ENCODE results near the gene DSCAML1.

Gene DSCAML1

DNA sequence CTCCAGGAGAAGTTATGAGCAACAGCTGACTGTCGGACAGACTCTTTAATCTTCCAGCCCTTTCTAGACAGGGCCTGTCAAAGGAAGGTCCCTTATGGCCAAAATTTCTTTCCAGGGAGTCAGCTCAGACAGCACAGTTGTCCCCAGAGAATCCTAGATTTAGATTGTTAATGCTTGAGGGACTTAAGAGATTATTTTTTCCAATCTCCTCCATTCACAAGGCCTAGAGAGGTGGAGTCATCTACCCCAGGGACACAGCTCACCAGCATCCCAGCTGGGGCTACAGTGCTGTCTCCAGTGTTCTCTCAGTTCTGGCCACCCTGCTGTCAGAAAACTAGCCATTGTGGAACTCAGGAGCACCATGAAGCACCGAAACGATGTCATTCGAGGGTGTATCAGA is 7.8 kb downstream of the DSCAML1 start:
- H3K79me1 ChIP-seq (ENCODE audit: low read length) = no peaks in the 10 kb centered on the region
- no peak overlapping the region for H2AK5ac ChIP-seq (ENCODE audit: low read length)
- no peak for DNase-seq

DNA sequence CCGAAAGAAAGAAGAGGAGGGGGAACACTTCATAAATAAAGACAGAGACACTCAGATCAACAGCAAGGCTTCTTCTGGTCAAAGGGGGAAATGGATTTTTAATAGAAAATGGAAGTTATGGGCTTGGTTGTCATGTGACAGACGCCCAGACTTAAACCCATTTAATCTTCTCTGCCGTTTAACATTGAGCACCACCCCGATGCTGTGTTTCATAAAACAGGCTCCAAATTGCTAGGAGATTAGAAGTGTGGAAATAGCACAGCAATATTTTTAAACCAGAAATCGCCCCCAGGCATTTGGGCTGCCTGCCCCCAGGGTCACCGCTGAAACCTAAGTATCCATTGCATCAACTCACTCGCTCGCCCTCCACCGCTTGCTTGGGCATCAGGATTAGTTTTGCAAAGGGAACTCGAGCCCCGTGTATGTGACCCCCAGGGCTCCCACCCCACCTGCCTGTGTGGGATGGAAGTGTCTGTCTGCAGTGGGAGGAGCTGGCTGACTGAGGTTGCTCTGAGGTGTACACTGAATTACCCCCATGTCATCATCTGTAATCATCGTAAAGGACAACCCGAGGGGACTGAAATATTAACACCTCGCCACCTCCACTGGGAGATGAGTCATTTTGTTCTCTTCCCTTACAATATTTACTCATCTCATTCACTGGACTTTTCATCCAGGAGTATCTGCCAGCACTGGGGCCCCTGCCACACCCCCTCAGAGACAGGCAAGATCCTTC is 10.7 kb downstream of the DSCAML1 start:
- Histone ChIP-seq H4K91ac (ENCODE audit: low read depth, low read length) (no peak overlapping the region), H2BK120ac (ENCODE audit: insufficient read depth, low read length, poor library complexity) (no peak overlapping the region)

More for the DNA sequence above, 7.8 kb downstream of the DSCAML1 start:
- no peak overlapping the region for H3K18ac ChIP-seq (ENCODE audit: low read length)
- H3K14ac ChIP-seq (ENCODE audit: low read length) = no peak overlapping the region
- H2BK120ac ChIP-seq (ENCODE audit: insufficient read depth, low read length, poor library complexity) = no peak overlapping the region
- no peak overlapping the region for H3K9ac ChIP-seq (ENCODE audit: low read length)
- H3K27ac ChIP-seq (ENCODE audit: low read depth, low read length) = no peak overlapping the region
- H2AFZ ChIP-seq (ENCODE audit: insufficient read depth, low read length, poor library complexity) = no peak overlapping the region
- H2BK12ac ChIP-seq (ENCODE audit: low read length) = no peak overlapping the region
- H3K27me3 ChIP-seq (ENCODE audit: insufficient read depth, low read length) = peaks cover 13% of the 10 kb centered on the region
- WGBS (ENCODE audit: extremely low coverage, insufficient coverage, insufficient read length) = no CpG with 5 or more reads among the region's 4 CpGs
- H4K12ac ChIP-seq (ENCODE audit: low read depth, low read length) = no peak overlapping the region
- no peak overlapping the region for H2BK5ac ChIP-seq (ENCODE audit: low read depth, low read length, poor library complexity)
- peaks cover 1% of the 10 kb centered on the region for H3K9me3 ChIP-seq (ENCODE audit: insufficient read depth, low read depth, low read length)
- no peaks in the 10 kb centered on the region for H3K36me3 ChIP-seq (ENCODE audit: control insufficient read depth in 1 of 2, insufficient read depth in 2 of 2, low read length in 2 of 2)
- no peak overlapping the region for H3K4ac ChIP-seq (ENCODE audit: low read depth, low read length)
- H3K4me1 ChIP-seq (ENCODE audit: control insufficient read depth in 1 of 2, insufficient read depth in 2 of 2, low read length in 2 of 2) = no peaks in the 10 kb centered on the region
- H3K4me2 ChIP-seq (ENCODE audit: low read length) = no peak overlapping the region
- no peak overlapping the region for H3K23ac ChIP-seq (ENCODE audit: low read length)
- H3K4me3 ChIP-seq (ENCODE audit: low read depth, low read length) = no peak overlapping the region
- H4K8ac ChIP-seq (ENCODE audit: low read depth, low read length) = no peak overlapping the region
- no peaks in the 10 kb centered on the region for H3K79me2 ChIP-seq (ENCODE audit: control insufficient read depth, insufficient read depth, low read length, poor library complexity)
- H4K91ac ChIP-seq (ENCODE audit: low read depth, low read length) = no peak overlapping the region

GRCh38 chr11:117782101-117782500 is 14.9 kb downstream of the DSCAML1 start:
- H3K14ac ChIP-seq (ENCODE audit: low read length) = no peak overlapping the region
- WGBS (ENCODE audit: extremely low coverage, insufficient coverage, insufficient read length) = no CpG with 5 or more reads among the region's 11 CpGs

More for the DNA sequence above, 10.7 kb downstream of the DSCAML1 start:
- no CpG with 5 or more reads among the region's 14 CpGs for WGBS (ENCODE audit: extremely low coverage, insufficient coverage, insufficient read length)
- Histone ChIP-seq H3K23ac (ENCODE audit: low read length) (no peak overlapping the region), H3K4me1 (ENCODE audit: control insufficient read depth in 1 of 2, insufficient read depth in 2 of 2, low read length in 2 of 2) (no peaks in the 10 kb centered on the region), H2AFZ (ENCODE audit: insufficient read depth, low read length, poor library complexity) (no peak overlapping the region), H2AK5ac (ENCODE audit: low read length) (no peak overlapping the region), H3K79me1 (ENCODE audit: low read length) (no peaks in the 10 kb centered on the region), H3K14ac (ENCODE audit: low read length) (no peak overlapping the region), H3K27ac (ENCODE audit: low read depth, low read length) (no peak overlapping the region), H3K4ac (ENCODE audit: low read depth, low read length) (no peak overlapping the region), H3K9ac (ENCODE audit: low read length) (no peak overlapping the region), H3K18ac (ENCODE audit: low read length) (no peak overlapping the region), H3K9me3 (ENCODE audit: insufficient read depth, low read depth, low read length) (peaks cover 3% of the 10 kb centered on the region), H2BK12ac (ENCODE audit: low read length) (no peak overlapping the region), H4K12ac (ENCODE audit: low read depth, low read length) (no peak overlapping the region), H2BK5ac (ENCODE audit: low read depth, low read length, poor library complexity) (no peak overlapping the region), H3K4me2 (ENCODE audit: low read length) (no peak overlapping the region), H3K4me3 (ENCODE audit: low read depth, low read length) (no peak overlapping the region), H4K8ac (ENCODE audit: low read depth, low read length) (no peak overlapping the region), H3K36me3 (ENCODE audit: control insufficient read depth in 1 of 2, insufficient read depth in 2 of 2, low read length in 2 of 2) (no peaks in the 10 kb centered on the region), H3K27me3 (ENCODE audit: insufficient read depth, low read length) (no peaks in the 10 kb centered on the region), H3K79me2 (ENCODE audit: control insufficient read depth, insufficient read depth, low read length, poor library complexity) (no peaks in the 10 kb centered on the region)
- peak in 1 of 2 donors; percentile 9 for DNase-seq

DNA sequence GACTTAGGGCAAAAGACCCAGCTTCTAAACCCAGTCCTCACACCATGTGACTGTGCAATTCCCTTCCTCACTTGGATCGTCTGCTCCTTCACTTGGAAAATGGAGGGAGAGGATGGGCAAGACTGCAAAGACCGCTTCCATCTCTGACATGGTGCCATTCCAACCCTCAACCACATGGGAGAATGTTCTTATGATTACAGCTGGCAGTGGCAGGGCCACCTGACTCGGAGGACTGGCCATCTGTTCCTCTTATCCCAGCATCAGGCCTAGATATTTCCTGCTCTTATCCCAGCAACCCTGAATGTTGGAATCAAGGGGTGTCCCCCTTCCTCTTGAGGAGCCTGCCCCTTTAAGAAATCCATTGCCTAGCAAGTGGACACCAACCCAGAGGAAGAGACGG is 15.4 kb downstream of the DSCAML1 start:
- Histone ChIP-seq H3K79me2 (ENCODE audit: control insufficient read depth, insufficient read depth, low read length, poor library complexity) (no peaks in the 10 kb centered on the region), H3K27ac (ENCODE audit: low read depth, low read length) (no peak overlapping the region), H2BK12ac (ENCODE audit: low read length) (no peak overlapping the region), H3K4me3 (ENCODE audit: low read depth, low read length) (no peak overlapping the region), H3K79me1 (ENCODE audit: low read length) (no peaks in the 10 kb centered on the region), H2BK120ac (ENCODE audit: insufficient read depth, low read length, poor library complexity) (no peak overlapping the region), H3K9me3 (ENCODE audit: insufficient read depth, low read depth, low read length) (peaks cover 4% of the 10 kb centered on the region), H3K27me3 (ENCODE audit: insufficient read depth, low read length) (no peaks in the 10 kb centered on the region), H4K91ac (ENCODE audit: low read depth, low read length) (no peak overlapping the region), H3K4me1 (ENCODE audit: control insufficient read depth in 1 of 2, insufficient read depth in 2 of 2, low read length in 2 of 2) (no peaks in the 10 kb centered on the region), H2BK5ac (ENCODE audit: low read depth, low read length, poor library complexity) (no peak overlapping the region), H3K14ac (ENCODE audit: low read length) (no peak overlapping the region), H2AFZ (ENCODE audit: insufficient read depth, low read length, poor library complexity) (no peak overlapping the region), H3K18ac (ENCODE audit: low read length) (no peak overlapping the region), H3K9ac (ENCODE audit: low read length) (no peak overlapping the region), H3K4ac (ENCODE audit: low read depth, low read length) (no peak overlapping the region), H3K4me2 (ENCODE audit: low read length) (no peak overlapping the region), H4K12ac (ENCODE audit: low read depth, low read length) (no peak overlapping the region), H2AK5ac (ENCODE audit: low read length) (no peak overlapping the region), H3K36me3 (ENCODE audit: control insufficient read depth in 1 of 2, insufficient read depth in 2 of 2, low read length in 2 of 2) (no peaks in the 10 kb centered on the region), H4K8ac (ENCODE audit: low read depth, low read length) (no peak overlapping the region), H3K23ac (ENCODE audit: low read length) (peak overlapping the region; percentile 45)
- no CpG with 5 or more reads among the region's 4 CpGs for WGBS (ENCODE audit: extremely low coverage, insufficient coverage, insufficient read length)
- no peak for DNase-seq

More at GRCh38 chr11:117782101-117782500, 14.9 kb downstream of the DSCAML1 start:
- no peaks in the 10 kb centered on the region for H3K27me3 ChIP-seq (ENCODE audit: insufficient read depth, low read length)
- H3K9ac ChIP-seq (ENCODE audit: low read length) = no peak overlapping the region
- no peak overlapping the region for H3K23ac ChIP-seq (ENCODE audit: low read length)
- H4K12ac ChIP-seq (ENCODE audit: low read depth, low read length) = no peak overlapping the region
- H3K9me3 ChIP-seq (ENCODE audit: insufficient read depth, low read depth, low read length) = peaks cover 4% of the 10 kb centered on the region
- H2BK120ac ChIP-seq (ENCODE audit: insufficient read depth, low read length, poor library complexity) = no peak overlapping the region
- no peaks in the 10 kb centered on the region for H3K4me1 ChIP-seq (ENCODE audit: control insufficient read depth in 1 of 2, insufficient read depth in 2 of 2, low read length in 2 of 2)
- no peak overlapping the region for H4K8ac ChIP-seq (ENCODE audit: low read depth, low read length)
- no peak overlapping the region for H4K91ac ChIP-seq (ENCODE audit: low read depth, low read length)
- no peak overlapping the region for H3K4me3 ChIP-seq (ENCODE audit: low read depth, low read length)
- H3K27ac ChIP-seq (ENCODE audit: low read depth, low read length) = no peak overlapping the region
- no peaks in the 10 kb centered on the region for H3K79me2 ChIP-seq (ENCODE audit: control insufficient read depth, insufficient read depth, low read length, poor library complexity)
- no peak overlapping the region for H2AK5ac ChIP-seq (ENCODE audit: low read length)
- H3K36me3 ChIP-seq (ENCODE audit: control insufficient read depth in 1 of 2, insufficient read depth in 2 of 2, low read length in 2 of 2) = no peaks in the 10 kb centered on the region
- no peak overlapping the region for H3K4me2 ChIP-seq (ENCODE audit: low read length)
- H3K79me1 ChIP-seq (ENCODE audit: low read length) = no peaks in the 10 kb centered on the region
- no peak overlapping the region for H3K4ac ChIP-seq (ENCODE audit: low read depth, low read length)
- no peak overlapping the region for H2AFZ ChIP-seq (ENCODE audit: insufficient read depth, low read length, poor library complexity)
- no peak for DNase-seq
- H3K18ac ChIP-seq (ENCODE audit: low read length) = no peak overlapping the region
- no peak overlapping the region for H2BK5ac ChIP-seq (ENCODE audit: low read depth, low read length, poor library complexity)
- no peak overlapping the region for H2BK12ac ChIP-seq (ENCODE audit: low read length)
